Measurements from ENCODE around the gene MTRF1.
"Not testable (repeated sequence)": the region's sequence is repeated elsewhere in the genome, so short reads cannot be mapped to it uniquely, and the experiment has no call there.

Gene MTRF1

GRCh38 chr13:41279156-41279555 is 15.8 kb upstream of the MTRF1 start:
- H3K4me3 ChIP-seq (ENCODE audit: low read length in 2 of 2); H3K27me3 ChIP-seq (ENCODE audit: control insufficient read depth in 1 of 2, insufficient read depth in 2 of 2, low read length in 2 of 2); H3K4me1 ChIP-seq (ENCODE audit: control insufficient read depth, insufficient read depth, low read length); H3K9me3 ChIP-seq (ENCODE audit: control insufficient read depth in 2 of 2, low read length in 2 of 2); H3K36me3 ChIP-seq (ENCODE audit: control insufficient read depth in 2 of 2, insufficient read depth in 2 of 2, low read length in 2 of 2); H3K27ac ChIP-seq (ENCODE audit: low read length); H3K9ac ChIP-seq (ENCODE audit: low read length in 2 of 2): not testable (repeated sequence)

GRCh38 chr13:41276824-41277223 is 13.4 kb upstream of the MTRF1 start:
- no peak overlapping the region for H3K9ac ChIP-seq (ENCODE audit: low read length in 2 of 2)
- H3K4me1 ChIP-seq (ENCODE audit: control insufficient read depth, insufficient read depth, low read length) = no peaks in the 10 kb centered on the region
- H3K27me3 ChIP-seq (ENCODE audit: control insufficient read depth in 1 of 2, insufficient read depth in 2 of 2, low read length in 2 of 2) = peaks cover 0 to 2% of the 10 kb centered on the region in 2 donors
- no peaks in the 10 kb centered on the region for H3K9me3 ChIP-seq (ENCODE audit: control insufficient read depth in 2 of 2, low read length in 2 of 2)
- no peaks in the 10 kb centered on the region for H3K36me3 ChIP-seq (ENCODE audit: control insufficient read depth in 2 of 2, insufficient read depth in 2 of 2, low read length in 2 of 2)
- no peak overlapping the region for H3K4me3 ChIP-seq (ENCODE audit: low read length in 2 of 2)
- H3K27ac ChIP-seq (ENCODE audit: low read length) = no peak overlapping the region

- no peak overlapping the region for H3K9ac ChIP-seq (ENCODE audit: low read length in 2 of 2)
- no peaks in the 10 kb centered on the region for H3K4me1 ChIP-seq (ENCODE audit: control insufficient read depth, insufficient read depth, low read length)
- no peaks in the 10 kb centered on the region for H3K27me3 ChIP-seq (ENCODE audit: control insufficient read depth in 1 of 2, insufficient read depth in 2 of 2, low read length in 2 of 2)
- no peak overlapping the region for H3K4me3 ChIP-seq (ENCODE audit: low read length in 2 of 2)
- H3K27ac ChIP-seq (ENCODE audit: low read length) = no peak overlapping the region
- no peaks in the 10 kb centered on the region for H3K36me3 ChIP-seq (ENCODE audit: control insufficient read depth in 2 of 2, insufficient read depth in 2 of 2, low read length in 2 of 2)
- no peaks in the 10 kb centered on the region for H3K9me3 ChIP-seq (ENCODE audit: control insufficient read depth in 2 of 2, low read length in 2 of 2)
Observed at GRCh38 chr13:41274881-41275280, 11.5 kb upstream of the MTRF1 start.

DNA sequence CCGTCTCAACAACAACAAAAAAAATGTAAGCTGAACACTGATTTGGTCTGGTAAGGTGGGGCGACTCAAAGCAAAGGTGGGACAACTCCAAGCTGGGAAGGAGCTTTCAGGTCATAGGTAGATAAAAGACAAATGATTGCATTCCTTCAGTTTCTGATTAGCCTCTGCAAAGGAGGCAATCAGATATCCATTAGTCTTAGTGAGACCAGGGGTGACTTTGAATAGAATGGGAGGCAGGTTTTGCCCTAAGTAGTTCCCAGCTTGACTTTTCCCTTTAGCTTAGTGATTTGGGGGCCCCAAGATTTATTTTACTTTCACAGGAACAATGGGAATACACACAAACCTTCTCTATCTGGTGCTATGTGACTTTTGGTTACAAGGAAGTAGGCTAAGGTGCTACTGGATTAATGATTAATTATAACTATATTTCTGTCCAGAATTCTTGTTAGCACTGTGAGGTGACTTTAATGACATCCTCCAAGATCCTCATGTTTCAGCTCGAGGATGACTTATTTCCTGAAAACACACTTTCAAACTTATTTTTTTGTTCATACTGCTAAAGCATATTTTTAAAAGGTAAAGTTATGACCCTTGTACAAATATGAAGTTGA is 10.6 kb upstream of the MTRF1 start:
- H3K36me3 ChIP-seq (ENCODE audit: control insufficient read depth in 2 of 2, insufficient read depth in 2 of 2, low read length in 2 of 2) = no peaks in the 10 kb centered on the region
- no peak overlapping the region for H3K27ac ChIP-seq (ENCODE audit: low read length)
- H3K4me1 ChIP-seq (ENCODE audit: control insufficient read depth, insufficient read depth, low read length) = no peaks in the 10 kb centered on the region

DNA sequence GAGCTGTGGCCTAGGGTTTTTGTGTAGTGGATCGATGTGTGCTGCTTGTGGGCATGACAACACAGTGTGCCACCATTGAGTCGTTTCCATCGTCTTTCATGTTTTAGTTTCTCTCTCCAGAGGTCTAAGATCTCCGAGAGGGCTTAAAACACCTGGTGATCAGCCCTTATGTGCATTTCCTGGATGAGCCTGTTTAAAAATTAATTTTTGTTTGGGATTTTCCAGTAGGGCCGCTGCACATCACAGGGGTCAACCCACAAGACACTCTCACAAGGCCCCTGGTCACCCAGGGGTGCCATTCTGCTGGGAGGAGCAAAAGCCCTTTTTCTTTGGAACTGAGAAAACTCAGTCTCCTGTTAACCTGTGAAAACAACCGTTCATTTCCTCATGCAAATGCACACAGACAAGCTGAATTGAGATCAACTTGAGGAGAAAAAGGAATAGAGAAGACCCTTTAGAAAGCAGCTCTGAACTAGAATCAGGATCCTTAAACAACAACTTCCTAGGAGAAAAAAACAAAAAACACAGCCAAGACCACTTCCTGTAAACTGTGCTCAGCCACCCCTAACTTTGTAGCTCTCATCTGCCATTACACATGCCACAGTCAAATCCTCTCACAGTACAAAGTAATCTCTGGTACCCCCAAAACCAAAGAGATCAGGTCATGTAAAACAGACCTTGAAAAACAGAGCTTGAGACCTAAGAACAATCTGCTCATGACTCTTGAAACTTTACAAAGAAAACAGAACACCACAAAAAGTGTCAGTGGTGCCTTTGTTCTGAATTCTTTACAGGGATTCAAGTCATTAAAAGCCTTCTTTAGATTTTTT is 8.3 kb upstream of the MTRF1 start:
- H3K27me3 ChIP-seq (ENCODE audit: control insufficient read depth in 1 of 2, insufficient read depth in 2 of 2, low read length in 2 of 2) = no peaks in the 10 kb centered on the region
- H3K36me3 ChIP-seq (ENCODE audit: control insufficient read depth in 2 of 2, insufficient read depth in 2 of 2, low read length in 2 of 2) = no peaks in the 10 kb centered on the region
- no peak overlapping the region for H3K9ac ChIP-seq (ENCODE audit: low read length in 2 of 2)
- H3K9me3 ChIP-seq (ENCODE audit: control insufficient read depth in 2 of 2, low read length in 2 of 2) = no peaks in the 10 kb centered on the region
- H3K4me1 ChIP-seq (ENCODE audit: control insufficient read depth, insufficient read depth, low read length) = no peaks in the 10 kb centered on the region
- H3K4me3 ChIP-seq (ENCODE audit: low read length in 2 of 2) = no peak overlapping the region
- H3K27ac ChIP-seq (ENCODE audit: low read length) = no peak overlapping the region

More for the DNA sequence above, 10.6 kb upstream of the MTRF1 start:
- Histone ChIP-seq H3K9ac (ENCODE audit: low read length in 2 of 2) (no peak overlapping the region), H3K4me3 (ENCODE audit: low read length in 2 of 2) (no peak overlapping the region), H3K27me3 (ENCODE audit: control insufficient read depth in 1 of 2, insufficient read depth in 2 of 2, low read length in 2 of 2) (no peaks in the 10 kb centered on the region), H3K9me3 (ENCODE audit: control insufficient read depth in 2 of 2, low read length in 2 of 2) (no peaks in the 10 kb centered on the region)

DNA sequence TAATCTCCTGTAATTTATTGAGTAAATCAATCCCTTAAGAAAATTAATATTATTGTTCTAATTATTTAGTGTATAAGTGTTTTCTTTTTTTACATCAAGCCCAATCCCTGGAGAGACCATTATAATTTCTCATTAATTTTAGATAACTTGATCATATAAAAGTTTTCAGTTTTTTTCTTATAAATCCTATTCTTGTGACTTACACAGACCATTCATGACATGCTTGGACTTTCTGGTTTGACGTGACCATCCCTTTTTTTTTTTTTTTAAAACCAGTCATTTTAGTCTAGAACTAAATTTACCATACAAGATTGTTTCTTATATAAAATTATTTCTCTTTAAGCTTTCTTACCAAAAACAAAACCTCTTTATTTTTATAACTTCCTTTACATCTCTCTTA is 5.4 kb upstream of the MTRF1 start:
- Histone ChIP-seq H3K36me3 (ENCODE audit: control insufficient read depth in 2 of 2, insufficient read depth in 2 of 2, low read length in 2 of 2) (no peaks in the 10 kb centered on the region), H3K27me3 (ENCODE audit: control insufficient read depth in 1 of 2, insufficient read depth in 2 of 2, low read length in 2 of 2) (no peaks in the 10 kb centered on the region), H3K9ac (ENCODE audit: low read length in 2 of 2) (no peak overlapping the region), H3K9me3 (ENCODE audit: control insufficient read depth in 2 of 2, low read length in 2 of 2) (no peaks in the 10 kb centered on the region), H3K4me1 (ENCODE audit: control insufficient read depth, insufficient read depth, low read length) (no peaks in the 10 kb centered on the region), H3K4me3 (ENCODE audit: low read length in 2 of 2) (no peak overlapping the region), H3K27ac (ENCODE audit: low read length) (no peak overlapping the region)

- Histone ChIP-seq H3K4me1 (ENCODE audit: control insufficient read depth, insufficient read depth, low read length) (no peaks in the 10 kb centered on the region), H3K36me3 (ENCODE audit: control insufficient read depth in 2 of 2, insufficient read depth in 2 of 2, low read length in 2 of 2) (no peaks in the 10 kb centered on the region), H3K9ac (ENCODE audit: low read length in 2 of 2) (no peak overlapping the region), H3K9me3 (ENCODE audit: control insufficient read depth in 2 of 2, low read length in 2 of 2) (no peaks in the 10 kb centered on the region), H3K27me3 (ENCODE audit: control insufficient read depth in 1 of 2, insufficient read depth in 2 of 2, low read length in 2 of 2) (no peaks in the 10 kb centered on the region), H3K27ac (ENCODE audit: low read length) (no peak overlapping the region), H3K4me3 (ENCODE audit: low read length in 2 of 2) (no peak overlapping the region)
Observed at GRCh38 chr13:41267106-41267505, 3.7 kb upstream of the MTRF1 start.

DNA sequence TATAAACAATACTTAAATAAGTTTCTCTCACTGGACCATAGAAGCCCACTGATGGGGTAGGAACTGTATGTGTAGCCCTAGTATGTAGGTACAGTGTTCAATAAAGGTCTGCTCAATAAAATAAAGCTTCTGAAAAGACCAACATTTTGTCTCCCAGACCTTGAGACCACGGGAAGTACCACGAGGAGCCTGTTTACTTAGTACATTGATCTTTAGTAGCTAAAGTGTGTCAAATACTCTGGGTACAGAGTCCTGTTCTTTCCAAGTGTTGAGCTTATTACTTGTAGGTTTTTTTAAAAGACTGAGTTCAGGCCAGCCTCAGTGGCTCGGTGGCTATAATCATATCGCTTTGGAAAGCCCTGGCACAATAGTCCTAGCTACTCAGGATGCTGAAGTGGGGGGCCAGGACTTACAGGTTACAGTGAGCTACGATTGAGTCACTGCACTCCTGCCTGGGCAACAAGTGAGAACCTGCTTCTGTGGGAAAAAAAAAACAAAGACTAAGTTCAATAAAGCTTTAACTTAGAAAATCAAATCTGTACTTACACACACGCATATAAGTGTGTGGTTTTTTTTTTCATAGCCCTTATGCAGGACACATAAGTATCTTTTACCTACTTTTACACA is 3.4 kb downstream of the MTRF1 start:
- Histone ChIP-seq H3K4me3 (ENCODE audit: low read length in 2 of 2) (no peak overlapping the region), H3K9ac (ENCODE audit: low read length in 2 of 2) (no peak overlapping the region), H3K36me3 (ENCODE audit: control insufficient read depth in 2 of 2, insufficient read depth in 2 of 2, low read length in 2 of 2) (peaks cover 3 to 13% of the 10 kb centered on the region in 2 donors), H3K4me1 (ENCODE audit: control insufficient read depth, insufficient read depth, low read length) (no peaks in the 10 kb centered on the region), H3K27me3 (ENCODE audit: control insufficient read depth in 1 of 2, insufficient read depth in 2 of 2, low read length in 2 of 2) (no peaks in the 10 kb centered on the region), H3K9me3 (ENCODE audit: control insufficient read depth in 2 of 2, low read length in 2 of 2) (no peaks in the 10 kb centered on the region), H3K27ac (ENCODE audit: low read length) (no peak overlapping the region)

- Histone ChIP-seq H3K36me3 (ENCODE audit: control insufficient read depth in 2 of 2, insufficient read depth in 2 of 2, low read length in 2 of 2) (peaks cover 3 to 23% of the 10 kb centered on the region in 2 donors), H3K9ac (ENCODE audit: low read length in 2 of 2) (no peak overlapping the region), H3K9me3 (ENCODE audit: control insufficient read depth in 2 of 2, low read length in 2 of 2) (no peaks in the 10 kb centered on the region), H3K27ac (ENCODE audit: low read length) (no peak overlapping the region), H3K4me3 (ENCODE audit: low read length in 2 of 2) (no peak overlapping the region), H3K4me1 (ENCODE audit: control insufficient read depth, insufficient read depth, low read length) (no peaks in the 10 kb centered on the region), H3K27me3 (ENCODE audit: control insufficient read depth in 1 of 2, insufficient read depth in 2 of 2, low read length in 2 of 2) (no peaks in the 10 kb centered on the region)
Observed at GRCh38 chr13:41257535-41257934, 5.8 kb downstream of the MTRF1 start.

- Histone ChIP-seq H3K4me1 (ENCODE audit: control insufficient read depth, insufficient read depth, low read length) (no peaks in the 10 kb centered on the region), H3K36me3 (ENCODE audit: control insufficient read depth in 2 of 2, insufficient read depth in 2 of 2, low read length in 2 of 2) (peaks cover 0 to 30% of the 10 kb centered on the region in 2 donors), H3K9me3 (ENCODE audit: control insufficient read depth in 2 of 2, low read length in 2 of 2) (no peaks in the 10 kb centered on the region), H3K4me3 (ENCODE audit: low read length in 2 of 2) (no peak overlapping the region), H3K9ac (ENCODE audit: low read length in 2 of 2) (no peak overlapping the region), H3K27me3 (ENCODE audit: control insufficient read depth in 1 of 2, insufficient read depth in 2 of 2, low read length in 2 of 2) (no peaks in the 10 kb centered on the region), H3K27ac (ENCODE audit: low read length) (no peak overlapping the region)
Observed at GRCh38 chr13:41254902-41255301, 8.5 kb downstream of the MTRF1 start.

DNA sequence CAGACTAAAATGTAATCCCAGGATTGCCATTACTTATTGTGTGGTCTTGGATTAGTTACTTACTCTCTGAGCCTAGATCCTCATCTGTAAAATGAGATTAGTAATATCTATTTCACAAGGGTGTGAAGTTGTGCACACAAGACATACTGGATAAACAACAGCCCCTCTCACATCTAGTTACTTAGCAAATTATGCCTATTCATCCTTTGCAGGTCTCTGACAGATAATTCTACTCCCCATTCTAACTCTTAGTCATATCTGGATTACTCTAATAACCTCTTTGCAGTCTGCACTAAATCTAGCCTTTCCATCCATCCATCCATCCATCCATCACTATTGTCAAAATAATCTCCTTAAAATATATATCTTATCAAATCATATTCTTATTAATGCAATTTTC is 12.4 kb downstream of the MTRF1 start:
- peaks cover 12 to 22% of the 10 kb centered on the region in 2 donors for H3K36me3 ChIP-seq (ENCODE audit: control insufficient read depth in 2 of 2, insufficient read depth in 2 of 2, low read length in 2 of 2)

More for the DNA sequence above, 12.4 kb downstream of the MTRF1 start:
- Histone ChIP-seq H3K9me3 (ENCODE audit: control insufficient read depth in 2 of 2, low read length in 2 of 2) (no peaks in the 10 kb centered on the region), H3K4me1 (ENCODE audit: control insufficient read depth, insufficient read depth, low read length) (no peaks in the 10 kb centered on the region), H3K27ac (ENCODE audit: low read length) (no peak overlapping the region), H3K27me3 (ENCODE audit: control insufficient read depth in 1 of 2, insufficient read depth in 2 of 2, low read length in 2 of 2) (no peaks in the 10 kb centered on the region), H3K9ac (ENCODE audit: low read length in 2 of 2) (no peak overlapping the region), H3K4me3 (ENCODE audit: low read length in 2 of 2) (no peak overlapping the region)

Measured in stomach smooth muscle (tissue), 2 donors.